Measurements from ENCODE around the gene DAZAP2.

DNA sequence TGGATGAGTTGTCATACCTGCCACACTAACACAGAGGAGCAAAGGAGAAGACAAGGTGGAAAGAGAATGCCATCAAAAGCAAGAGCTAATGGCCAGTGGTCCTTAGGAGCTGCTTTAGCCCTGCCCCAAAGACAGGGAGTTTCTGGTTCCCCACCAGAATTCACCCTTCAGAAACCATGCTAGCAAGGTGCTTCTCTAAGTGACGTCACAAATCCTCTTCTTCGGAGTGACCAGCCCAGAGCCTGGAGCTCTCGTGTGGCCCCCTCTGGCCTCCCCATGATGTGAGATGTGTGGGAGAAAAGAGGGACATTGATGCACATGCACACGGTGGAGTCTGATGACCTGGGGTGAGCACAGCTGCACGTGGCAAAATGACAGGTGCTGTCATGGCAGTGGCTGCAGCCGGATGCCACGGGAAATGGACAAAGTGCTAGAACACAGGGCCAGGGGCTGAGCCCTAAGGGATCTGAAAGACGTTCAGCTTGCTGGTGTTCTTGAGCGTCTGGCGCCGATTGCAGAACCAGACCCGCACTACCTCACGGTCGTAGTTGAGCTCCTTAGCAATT is 48.8 kb upstream of the DAZAP2 start:
- TF ChIP-seq CTCF (IDR thresholded peaks at IDR 0.05) (no peak), POLR2A (IDR thresholded peaks at IDR 0.05) (no peak)
